ENCODE results near the gene PPIB. TPM values are rescaled to one million over a fixed set of nuclear protein-coding genes. Genes with fewer than 3 reads are reported as not detected.
A peak's percentile ranks its signal among the peaks of the same experiment; 100 is the strongest.

The PPIB gene
- total RNA-seq, 4 donors from 2014 or later = 168 to 290 (median 214) TPM

DNA sequence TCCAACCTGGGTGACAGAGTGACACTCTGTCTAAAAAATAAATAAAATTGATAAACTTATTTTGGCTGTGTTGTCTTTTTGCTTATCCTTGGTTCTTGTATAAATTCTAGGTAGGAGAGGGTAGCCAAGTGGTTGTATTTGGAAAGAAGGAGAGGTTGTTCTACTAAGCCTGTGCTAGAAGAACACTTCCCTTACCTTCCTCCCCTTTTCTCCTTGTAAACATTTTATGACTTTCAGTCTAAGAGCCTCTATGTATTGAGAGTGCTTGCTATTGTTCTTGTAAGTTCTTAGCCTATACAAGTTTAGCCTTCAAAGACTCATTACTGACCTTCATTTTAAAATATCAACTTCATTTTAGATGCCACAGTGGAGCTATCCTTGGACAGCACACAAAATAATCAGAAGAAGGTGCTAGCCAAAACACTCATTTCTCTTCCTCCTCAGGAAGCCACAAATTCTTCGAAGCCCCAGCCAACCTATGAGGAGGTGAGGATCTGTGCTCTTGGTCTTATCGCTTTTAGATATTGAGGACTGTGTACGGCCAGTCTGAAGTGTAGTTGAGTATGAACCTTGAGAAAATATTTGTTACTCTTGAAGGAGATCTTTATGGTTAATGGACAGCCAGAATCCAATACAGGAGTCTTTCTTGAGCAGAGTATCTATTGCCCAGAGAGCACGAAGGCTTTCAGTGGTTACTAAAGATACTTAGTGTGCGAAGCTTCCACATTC, 44.9 kb downstream of the PPIB start:
- Histone ChIP-seq H3K36me3 (peaks cover 0 to 90% (median 2%) of the 10 kb centered on the region in 3 donors), H3K4me3 (no peak overlapping the region), H3K27ac (no peak overlapping the region), H3K9me3 (no peaks in the 10 kb centered on the region), H3K27me3 (no peaks in the 10 kb centered on the region), H3K4me1 (peaks cover 0 to 15% (median 6%) of the 10 kb centered on the region in 4 donors)
- TF ChIP-seq POLR2A (IDR thresholded peaks at IDR 0.05) = no peak
- no peak for TF ChIP-seq EP300 (IDR thresholded peaks at IDR 0.05)
- TF ChIP-seq CTCF (IDR thresholded peaks at IDR 0.05) = no peak
- no peak for DNase-seq (ENCODE audit: low spot score in 2 of 2)
- WGBS, 2 donors = 94 to 96% methylated on average over 5 of the region's 5 CpGs

DNA sequence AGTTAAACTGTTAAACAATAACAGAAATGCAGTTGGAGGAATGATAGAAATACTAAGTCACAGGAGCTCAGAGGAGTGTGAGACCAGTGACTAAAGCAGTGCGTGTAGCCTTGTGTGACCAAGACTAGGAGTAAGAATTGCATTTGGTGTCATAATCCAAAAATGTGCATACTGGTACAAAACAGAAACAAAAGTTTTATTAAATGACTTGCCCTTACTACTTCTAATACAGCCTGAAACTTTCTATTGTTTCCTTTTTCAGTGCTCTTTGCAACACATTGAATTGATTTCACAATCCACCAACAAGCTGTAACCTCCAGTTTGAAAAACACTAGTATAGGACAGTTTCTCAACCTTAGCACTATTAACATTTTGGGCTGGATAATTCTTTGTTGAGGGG, 49.9 kb downstream of the PPIB start:
- TF ChIP-seq EP300 (IDR thresholded peaks at IDR 0.05) (no peak), CTCF (IDR thresholded peaks at IDR 0.05) (no peak)
- Histone ChIP-seq H3K27ac (peak overlapping the region in 2 of 4 donors; percentile 5 to 79), H3K4me1 (peaks cover 0 to 41% (median 29%) of the 10 kb centered on the region in 4 donors), H3K9me3 (no peaks in the 10 kb centered on the region), H3K36me3 (peaks cover 0 to 54% (median under 1%) of the 10 kb centered on the region in 3 donors), H3K27me3 (no peaks in the 10 kb centered on the region), H3K4me3 (no peak overlapping the region)
- DNase-seq (ENCODE audit: low spot score in 2 of 2) = no peak
- whole genome bisulfite sequencing, 2 donors = 39 to 44% methylated on average over 1 of the region's 1 CpG

- no peak for TF ChIP-seq POLR2A (IDR thresholded peaks at IDR 0.05)
- no peak for TF ChIP-seq CTCF (IDR thresholded peaks at IDR 0.05)
- no peak for TF ChIP-seq EP300 (IDR thresholded peaks at IDR 0.05)
- no peak overlapping the region for H3K4me3 ChIP-seq
- H3K27ac ChIP-seq = peak overlapping the region in 2 of 4 donors; percentile 34 to 79
- DNase-seq (ENCODE audit: low spot score in 2 of 2) = no peak
- H3K4me1 ChIP-seq = peaks cover 0 to 48% (median 31%) of the 10 kb centered on the region in 4 donors
- WGBS, 2 donors = 44% methylated on average over 4 of the region's 4 CpGs
- H3K9me3 ChIP-seq = no peaks in the 10 kb centered on the region
- no peaks in the 10 kb centered on the region for H3K27me3 ChIP-seq
- peaks cover 0 to 47% (median 0%) of the 10 kb centered on the region in 3 donors for H3K36me3 ChIP-seq
Observed at GRCh38 chr15:64112073-64112772, 50.6 kb downstream of the PPIB start.

DNA sequence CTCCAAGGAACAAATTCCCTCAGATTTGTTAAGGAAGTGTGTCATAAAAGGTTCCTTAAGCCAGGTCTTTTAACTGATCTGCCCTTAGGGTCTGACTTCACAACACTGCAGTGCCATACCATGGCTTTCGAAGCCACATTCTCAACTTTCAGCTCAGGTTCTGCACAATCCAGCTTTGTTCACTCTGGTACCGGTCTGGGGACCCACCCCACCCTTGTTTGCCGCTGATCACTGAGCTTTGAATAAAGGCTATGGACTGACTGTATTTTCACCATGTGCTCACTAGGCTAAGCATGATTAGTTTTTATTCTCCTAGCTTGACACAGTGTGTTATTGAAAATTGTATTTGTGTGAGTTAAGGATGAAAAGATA, 51.2 kb downstream of the PPIB start:
- no peaks in the 10 kb centered on the region for H3K9me3 ChIP-seq
- WGBS, 2 donors = 34 to 47% methylated on average over 3 of the region's 3 CpGs
- H3K27ac ChIP-seq = peak overlapping the region in 3 of 4 donors; percentile 10 to 79 (median 34)
- H3K27me3 ChIP-seq = no peaks in the 10 kb centered on the region
- H3K4me1 ChIP-seq = peaks cover 0 to 53% (median 31%) of the 10 kb centered on the region in 4 donors
- H3K4me3 ChIP-seq = no peak overlapping the region
- TF ChIP-seq CTCF (IDR thresholded peaks at IDR 0.05) (no peak), POLR2A (IDR thresholded peaks at IDR 0.05) (no peak), EP300 (IDR thresholded peaks at IDR 0.05) (no peak)
- peaks cover 0 to 42% (median 0%) of the 10 kb centered on the region in 3 donors for H3K36me3 ChIP-seq
- no peak for DNase-seq (ENCODE audit: low spot score in 2 of 2)
